Retina (tissue), 1 donor: ENCODE results near the gene EHHADH.
"Not testable (repeated sequence)": the region's sequence is repeated elsewhere in the genome, so short reads cannot be mapped to it uniquely, and the experiment has no call there.

Experiments
- DNase-seq: peaks from one replicate; pipeline ENCODE4 v3.0.0-alpha.2; 2016

Gene EHHADH

DNA sequence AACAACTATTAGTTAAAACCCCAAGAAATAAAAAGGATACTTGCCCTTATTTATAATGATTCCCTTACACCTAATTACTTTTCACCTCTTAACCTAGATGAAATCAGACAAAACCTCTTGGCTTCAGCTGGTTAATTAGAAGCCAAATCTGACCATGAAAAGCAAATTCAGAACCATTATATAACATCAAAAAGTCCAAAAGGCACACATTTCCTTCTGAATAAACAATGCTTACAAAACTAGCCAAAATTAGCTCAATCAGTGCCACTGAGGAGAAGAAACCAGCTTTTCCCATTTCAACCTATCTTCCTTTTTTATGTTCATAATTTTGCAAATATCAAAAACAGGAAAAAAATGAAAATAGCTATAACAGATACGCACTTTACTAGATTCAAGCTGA is 3.2 kb downstream of the EHHADH start:
- DNase-seq = no peak

DNA sequence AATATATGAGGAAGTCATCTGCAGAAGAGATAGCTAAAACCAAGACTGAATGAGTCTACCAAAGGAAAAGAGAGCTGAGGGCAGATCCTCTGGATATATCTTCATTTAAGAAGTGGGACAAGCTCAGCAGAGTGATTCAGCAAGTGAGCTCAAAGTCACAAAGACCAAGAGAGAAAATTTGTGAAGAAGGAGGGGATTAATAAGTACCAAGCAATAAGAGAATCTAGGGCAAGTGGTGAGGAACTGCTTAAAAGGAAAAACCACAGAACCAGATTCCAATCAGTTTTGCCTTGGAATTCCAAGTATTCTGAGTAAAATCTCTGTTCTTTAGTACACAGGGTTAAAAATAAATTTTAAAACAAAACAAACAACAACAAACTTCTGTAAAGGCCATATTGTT is 3.6 kb downstream of the EHHADH start:
- DNase-seq = no peak

DNA sequence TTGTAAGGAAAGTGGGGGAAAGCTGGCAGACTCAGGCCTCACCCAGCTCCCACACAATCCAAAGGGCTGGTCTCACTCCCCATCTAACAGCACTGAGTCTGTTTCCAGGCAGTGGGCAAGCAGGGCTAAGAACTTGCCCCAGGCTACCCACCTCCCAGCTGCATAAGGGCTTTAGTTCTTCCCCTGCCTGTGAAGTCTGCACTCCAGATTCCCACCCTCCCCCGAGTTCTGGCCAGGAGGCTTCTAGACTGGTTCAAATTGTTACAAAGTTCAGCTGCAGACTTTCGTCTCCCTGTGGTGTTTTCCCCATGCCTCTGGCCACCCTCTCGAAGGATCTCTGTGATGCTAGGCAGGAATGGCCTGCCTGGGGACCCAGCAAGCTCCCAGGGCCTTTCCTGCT is 11.2 kb downstream of the EHHADH start:
- no peak for DNase-seq

DNA sequence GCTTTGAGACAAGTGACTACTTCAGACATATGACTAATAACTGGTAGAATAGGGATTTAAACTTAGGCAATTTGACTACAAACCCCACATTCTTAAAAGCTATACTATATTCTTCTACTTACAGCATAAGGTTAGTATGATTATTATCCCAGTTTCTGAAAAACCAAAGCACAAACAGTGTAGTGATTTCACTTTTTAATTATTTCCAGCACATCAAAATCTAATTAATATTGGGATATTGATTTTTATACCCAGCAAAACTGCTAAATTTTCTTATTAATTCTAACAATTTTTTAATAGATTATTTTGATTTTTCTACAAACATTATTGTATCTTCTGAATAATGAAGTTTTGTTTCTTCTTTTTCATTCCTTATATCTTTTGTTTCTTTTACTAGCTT is 16.9 kb downstream of the EHHADH start:
- DNase-seq = no peak

DNA sequence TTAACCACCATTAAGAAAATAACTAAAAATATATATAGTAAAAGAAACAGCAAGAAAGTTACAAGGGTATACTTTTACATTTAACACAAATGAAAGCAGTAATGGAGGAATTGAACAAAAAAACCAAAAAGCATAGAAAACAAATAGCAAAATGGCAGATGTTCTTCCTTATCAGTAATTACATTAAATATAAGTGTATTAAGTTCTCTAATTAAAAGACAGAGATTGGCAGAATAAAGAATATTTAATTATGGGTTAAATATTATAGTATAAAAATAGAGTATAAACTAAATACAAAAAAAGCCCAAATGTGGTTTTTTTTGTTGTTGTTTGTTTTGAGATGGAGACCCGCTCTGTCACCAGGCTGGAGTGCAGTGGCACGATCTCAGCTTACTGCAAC is 20.5 kb downstream of the EHHADH start:
- DNase-seq = no peak

- DNase-seq = not testable (repeated sequence)
Observed at GRCh38 chr3:185226526-185226925, 27.3 kb downstream of the EHHADH start.

- DNase-seq = no peak
Observed at GRCh38 chr3:185225523-185225922, 28.3 kb downstream of the EHHADH start.

GRCh38 chr3:185225080-185225479 is 28.8 kb downstream of the EHHADH start:
- DNase-seq = no peak

- DNase-seq = no peak
Observed at GRCh38 chr3:185221203-185221602, 32.6 kb downstream of the EHHADH start.

GRCh38 chr3:185216607-185216958 is 37.3 kb downstream of the EHHADH start:
- no peak for DNase-seq

DNA sequence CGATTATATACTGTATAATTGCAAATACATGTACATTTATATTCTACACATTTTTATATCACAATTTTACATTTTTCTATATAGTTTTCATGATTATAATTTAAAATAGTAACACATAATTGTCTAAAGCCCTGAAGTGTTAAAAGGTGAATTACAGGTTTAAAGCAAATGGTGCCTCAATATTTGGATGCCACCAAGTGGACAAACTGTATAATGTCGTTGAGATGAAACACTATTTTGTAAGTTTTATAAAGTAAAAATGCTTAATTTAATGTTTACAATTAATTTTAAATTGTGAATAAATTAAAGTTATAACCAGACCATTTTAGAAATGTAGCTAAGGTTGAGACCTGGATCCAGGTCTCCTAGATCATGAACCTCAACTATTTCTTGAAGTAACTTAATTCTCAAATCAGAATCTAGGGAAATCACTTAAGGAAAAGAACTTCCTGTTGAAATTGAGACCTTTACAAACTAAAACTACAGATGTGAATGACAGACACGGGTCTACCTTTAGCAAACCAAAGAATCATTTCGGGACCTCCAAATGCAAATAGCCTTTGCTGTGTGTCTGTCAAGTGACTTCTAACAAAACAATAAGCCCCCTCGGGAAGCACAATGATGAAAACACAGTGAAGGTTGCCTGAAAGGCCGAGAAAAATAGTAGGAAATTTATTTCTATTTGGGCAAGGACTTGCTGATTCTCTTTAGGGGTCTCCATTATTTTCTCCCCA is 37.8 kb downstream of the EHHADH start:
- DNase-seq = no peak

DNA sequence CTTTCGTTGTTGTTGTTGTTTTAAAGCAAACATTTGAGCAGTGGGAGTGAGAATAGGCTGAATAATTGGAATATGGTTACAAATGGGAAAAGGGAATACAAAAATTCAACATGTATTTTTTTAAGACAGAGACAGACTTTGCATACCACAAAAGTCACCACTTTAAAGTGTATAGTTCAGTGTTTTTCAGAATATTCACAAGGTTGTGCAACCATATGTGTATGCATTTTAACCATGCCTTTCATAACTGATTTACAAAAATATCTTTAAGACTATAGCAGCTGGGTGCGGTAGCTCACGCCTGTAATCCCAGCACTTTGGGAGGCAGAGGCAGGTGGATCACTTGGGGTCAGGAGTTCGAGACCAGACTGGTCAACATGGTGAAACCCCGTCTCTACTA is 41.3 kb downstream of the EHHADH start:
- no peak for DNase-seq

GRCh38 chr3:185212086-185212485 is 41.8 kb downstream of the EHHADH start:
- DNase-seq = no peak

- no peak for DNase-seq
Observed at GRCh38 chr3:185210621-185211142, 43.2 kb downstream of the EHHADH start.

- no peak for DNase-seq
Observed at GRCh38 chr3:185208823-185209222, 45.0 kb downstream of the EHHADH start.

DNA sequence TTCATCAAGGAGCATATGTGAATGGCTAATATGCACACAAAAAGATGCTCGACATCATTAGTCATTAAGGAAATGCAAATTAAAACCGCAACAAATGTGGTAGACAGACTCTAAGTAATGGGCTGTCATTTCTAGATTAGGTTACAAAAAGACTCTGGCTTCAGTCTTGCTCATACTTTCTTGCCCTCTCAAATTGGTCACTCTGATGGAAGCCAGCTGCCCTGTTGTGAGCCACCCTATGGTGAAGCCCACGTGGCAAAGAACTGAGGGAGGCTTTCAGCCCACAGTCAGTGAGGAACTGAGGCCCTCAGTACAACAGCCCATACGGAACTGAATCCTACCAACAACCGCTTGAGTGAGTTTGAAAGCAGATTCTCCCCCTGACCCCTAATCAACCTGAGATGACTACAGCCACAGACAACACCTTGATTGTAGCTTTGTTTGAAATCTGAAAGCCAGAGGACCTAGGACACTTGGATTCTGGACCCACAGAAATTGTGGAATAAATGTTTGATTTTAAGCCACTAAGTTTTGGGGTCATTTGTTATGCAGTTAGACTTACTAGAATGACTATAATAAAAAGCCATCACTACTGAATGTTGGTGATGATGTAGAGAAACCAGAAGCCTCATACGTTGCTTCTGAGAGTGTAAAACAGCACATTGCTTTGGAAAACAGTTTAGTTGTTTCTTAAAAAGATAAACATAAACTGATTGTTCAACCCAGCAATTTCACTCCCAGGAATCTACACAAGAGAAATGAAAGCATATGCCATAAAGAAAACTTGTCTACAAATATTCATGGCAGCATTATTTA is 45.7 kb downstream of the EHHADH start:
- no peak for DNase-seq

DNA sequence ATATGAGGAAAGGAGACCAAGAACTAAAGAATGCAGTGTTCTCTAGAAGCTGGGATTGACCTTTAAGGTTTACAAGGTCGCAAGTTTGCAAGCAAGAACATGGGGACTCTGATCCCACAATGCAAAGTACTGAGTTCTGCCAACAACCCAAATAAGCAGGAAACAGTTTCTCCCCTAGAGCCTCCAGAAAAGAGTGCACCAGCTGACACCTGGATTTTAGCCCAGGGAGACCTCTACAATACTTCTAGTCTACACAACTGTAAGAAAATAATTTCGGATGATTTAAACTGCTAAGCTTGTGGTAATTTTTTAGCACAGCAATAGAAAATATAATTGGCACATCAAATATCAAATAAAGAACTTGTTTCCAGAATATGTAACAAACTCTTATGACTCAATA is 46.4 kb downstream of the EHHADH start:
- DNase-seq = no peak

- no peak for DNase-seq
Observed at GRCh38 chr3:185205865-185206264, 48.0 kb downstream of the EHHADH start.

DNA sequence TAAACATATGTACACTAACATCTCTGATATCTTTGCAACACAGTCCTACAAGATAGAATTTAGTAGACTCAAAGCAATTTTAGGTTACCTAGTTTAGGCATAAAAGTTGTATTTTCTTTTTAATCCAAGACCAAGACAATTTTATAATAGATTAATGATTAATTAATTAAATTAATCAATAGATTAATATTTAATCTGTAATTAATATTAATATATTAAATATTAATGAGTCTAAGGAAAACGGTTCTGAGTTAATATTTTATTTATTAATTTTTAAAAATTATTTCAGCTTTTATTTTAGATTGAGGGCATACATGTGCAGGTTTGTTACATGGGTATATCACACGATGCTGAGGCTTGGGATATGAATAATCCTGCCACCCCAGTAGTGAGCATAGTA is 49.0 kb downstream of the EHHADH start:
- DNase-seq = no peak

DNA sequence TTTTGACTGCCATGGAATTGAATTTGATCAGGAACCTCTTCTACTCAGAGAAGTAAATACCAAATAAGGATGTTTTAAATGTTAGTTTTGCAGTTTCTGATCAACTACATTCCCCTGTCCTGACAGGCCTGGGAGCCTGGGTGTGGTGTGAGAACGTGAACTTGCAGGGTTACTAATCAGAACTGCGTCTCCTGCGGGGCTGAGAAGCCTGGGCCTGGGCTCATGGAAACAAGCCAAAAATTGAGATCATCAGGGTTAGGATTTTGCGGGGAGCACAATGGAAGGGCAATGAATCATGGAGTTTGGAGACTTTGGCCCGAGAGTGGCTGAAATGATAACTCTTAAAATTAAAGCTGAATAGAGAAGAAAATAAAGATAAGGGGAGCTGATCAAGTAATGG is 53.2 kb downstream of the EHHADH start:
- DNase-seq = no peak

- no peak for DNase-seq
Observed at GRCh38 chr3:185199671-185200070, 54.2 kb downstream of the EHHADH start.

- no peak for DNase-seq
Observed at GRCh38 chr3:185199206-185199605, 54.6 kb downstream of the EHHADH start.

DNA sequence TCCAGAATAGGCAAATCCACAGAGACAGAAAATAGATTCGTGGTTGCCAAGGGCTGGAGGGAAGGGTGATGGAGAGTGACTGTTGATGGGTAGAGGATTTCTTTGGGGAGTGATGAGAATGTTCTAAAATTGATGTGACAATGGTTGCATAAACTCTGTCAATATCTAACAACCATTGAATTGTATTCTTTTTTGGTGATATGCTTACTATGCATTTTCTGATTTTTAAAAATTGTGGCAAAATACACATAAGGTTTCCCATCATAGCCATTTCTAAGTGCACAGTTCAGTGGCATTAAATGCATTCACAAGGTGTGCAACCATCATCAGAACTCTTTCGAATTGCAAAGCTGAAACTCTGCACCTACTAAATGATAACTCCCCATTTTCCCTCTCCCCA is 56.8 kb downstream of the EHHADH start:
- no peak for DNase-seq

DNA sequence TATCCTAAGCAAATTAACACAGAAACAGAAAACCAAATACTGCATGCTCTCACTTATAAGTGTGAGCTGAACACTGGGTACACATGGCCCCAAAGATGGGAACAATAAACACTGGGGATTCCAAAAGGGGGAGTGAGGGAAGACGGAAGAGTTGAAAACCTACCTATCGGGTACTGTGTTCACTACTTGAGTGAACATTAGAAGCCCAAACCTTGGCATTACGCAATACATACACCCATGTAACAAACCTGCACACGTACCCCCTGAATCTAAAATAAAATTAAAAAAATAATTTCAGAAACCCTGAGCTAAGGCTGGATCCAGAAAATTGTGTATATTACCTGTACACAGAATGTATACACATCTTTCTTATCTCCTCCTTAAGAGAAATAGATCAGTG is 58.2 kb downstream of the EHHADH start:
- no peak for DNase-seq
